Breast epithelium (tissue), 3 donors: ENCODE results near the gene IL32.

ENCODE experiments used
- CTCF ChIP-seq, 3 donors: fragments of 450-650 bp; IDR thresholded peaks; one replicate each; pipeline ENCODE4 v1.5.1; 2016 to 2017; ENCODE audit warnings: antibody characterized with exemption in 3 of 3, mild to moderate bottlenecking in 3 of 3, moderate library complexity in 3 of 3
- POLR2A ChIP-seq: fragments of 450-650 bp; IDR thresholded peaks from one replicate; pipeline ENCODE4 v1.6.1; 2016; ENCODE audit warnings: antibody characterized with exemption, mild to moderate bottlenecking, moderate library complexity
- POLR2AphosphoS5 ChIP-seq, 3 donors: sonication (generic); formaldehyde crosslinking; IDR thresholded peaks; one replicate each; pipeline ENCODE4 v1.6.1; 2017; ENCODE audit warnings: antibody characterized with exemption in 3 of 3

- TF ChIP-seq CTCF (IDR thresholded peaks at IDR 0.05): no peak
- TF ChIP-seq POLR2AphosphoS5 (IDR thresholded peaks at IDR 0.05): peak in 1 of 3 donors; percentile 42
- TF ChIP-seq POLR2A: no peak
Measured at GRCh38 chr16:3035972-3036725, 29.3 kb upstream of the IL32 start.
